Measurements from ENCODE around the gene RBMS1. TPM values are rescaled to one million over a fixed set of nuclear protein-coding genes. Genes with fewer than 3 reads are reported as not detected.

Gene RBMS1
- total RNA-seq, 1 experiment from 2014 or later: 77.5 TPM

GRCh38 chr2:160308915-160309314 lies 184.7 kb downstream of the RBMS1 start:
- Histone ChIP-seq H3K56ac (ENCODE audit: insufficient read length, low read depth, low read length) (no peak overlapping the region), H2BK20ac (ENCODE audit: low read depth, low read length, poor library complexity, severe bottlenecking) (no peak overlapping the region), H3K27ac (ENCODE audit: insufficient read length, low read depth, low read length) (no peak overlapping the region), H3K23me2 (ENCODE audit: insufficient read length, low read depth, low read length, poor library complexity, severe bottlenecking) (no peaks in the 10 kb centered on the region), H3K79me1 (ENCODE audit: insufficient read depth, low read depth, low read length, poor library complexity, severe bottlenecking) (no peaks in the 10 kb centered on the region), H2AFZ (ENCODE audit: low read length) (no peak overlapping the region), H3K14ac (ENCODE audit: insufficient read depth, low read length) (no peak overlapping the region), H4K91ac (ENCODE audit: insufficient read length, low read depth, low read length) (no peak overlapping the region), H2BK12ac (ENCODE audit: insufficient read length, low read depth, low read length) (no peak overlapping the region), H3K4me1 (ENCODE audit: insufficient read depth, low read length) (no peaks in the 10 kb centered on the region; the same call in 1 of the 2 replicates), H3K4ac (ENCODE audit: low read depth, low read length) (no peak overlapping the region), H2AK5ac (ENCODE audit: insufficient read length, low read length) (no peak overlapping the region), H4K5ac (ENCODE audit: insufficient read length, low read depth, low read length) (no peak overlapping the region), H3K9me3 (ENCODE audit: control insufficient read depth, low read depth, low read length) (no peaks in the 10 kb centered on the region), H4K20me1 (ENCODE audit: control insufficient read depth, insufficient read depth, insufficient read length) (no peaks in the 10 kb centered on the region), H3K9ac (ENCODE audit: extremely low read depth, insufficient read length, low read length) (no peak overlapping the region), H2BK15ac (ENCODE audit: low read depth, low read length) (no peak overlapping the region), H3T11ph (ENCODE audit: low read length) (no peak overlapping the region), H3K18ac (ENCODE audit: insufficient read length, low read depth, low read length) (no peak overlapping the region), H2BK120ac (ENCODE audit: low read depth, low read length, poor library complexity, severe bottlenecking) (no peak overlapping the region), H3K27me3 (ENCODE audit: insufficient read depth, low read length) (no peaks in the 10 kb centered on the region), H3K79me2 (ENCODE audit: insufficient read depth, low read length) (no peaks in the 10 kb centered on the region), H3K23ac (ENCODE audit: insufficient read length, low read depth, low read length) (no peak overlapping the region), H4K8ac (replicated peaks; ENCODE audit: insufficient read length, low read depth, low read length) (no peak overlapping the region), H2BK5ac (ENCODE audit: insufficient read length, low read length) (no peak overlapping the region), H3K4me2 (ENCODE audit: insufficient read depth, insufficient read length, low read length) (no peak overlapping the region)
- peaks cover 16% of the 10 kb centered on the region in 2 experiments for H3K4me1 Mint-ChIP-seq
- peak overlapping the region in 2 of 3 experiments; percentile 16 to 37; a peak in 3 of 7 replicates for H3K27ac Mint-ChIP-seq
- H3K36me3 Mint-ChIP-seq (ENCODE audit: insufficient read depth in 1 of 3, low read depth in 3 of 3): peaks cover 0 to 20% (median 9%) of the 10 kb centered on the region in 3 experiments; a peak in 4 of 7 replicates
- no CpG with 5 or more reads among the region's 5 CpGs for WGBS (ENCODE audit: extremely low coverage, insufficient read length, low lambda C conversion rate)
- no peaks in the 10 kb centered on the region for H3K27me3 Mint-ChIP-seq (ENCODE audit: low read depth)
- H3K4me3 Mint-ChIP-seq: no peak overlapping the region
- TF ChIP-seq, protein P1, sequence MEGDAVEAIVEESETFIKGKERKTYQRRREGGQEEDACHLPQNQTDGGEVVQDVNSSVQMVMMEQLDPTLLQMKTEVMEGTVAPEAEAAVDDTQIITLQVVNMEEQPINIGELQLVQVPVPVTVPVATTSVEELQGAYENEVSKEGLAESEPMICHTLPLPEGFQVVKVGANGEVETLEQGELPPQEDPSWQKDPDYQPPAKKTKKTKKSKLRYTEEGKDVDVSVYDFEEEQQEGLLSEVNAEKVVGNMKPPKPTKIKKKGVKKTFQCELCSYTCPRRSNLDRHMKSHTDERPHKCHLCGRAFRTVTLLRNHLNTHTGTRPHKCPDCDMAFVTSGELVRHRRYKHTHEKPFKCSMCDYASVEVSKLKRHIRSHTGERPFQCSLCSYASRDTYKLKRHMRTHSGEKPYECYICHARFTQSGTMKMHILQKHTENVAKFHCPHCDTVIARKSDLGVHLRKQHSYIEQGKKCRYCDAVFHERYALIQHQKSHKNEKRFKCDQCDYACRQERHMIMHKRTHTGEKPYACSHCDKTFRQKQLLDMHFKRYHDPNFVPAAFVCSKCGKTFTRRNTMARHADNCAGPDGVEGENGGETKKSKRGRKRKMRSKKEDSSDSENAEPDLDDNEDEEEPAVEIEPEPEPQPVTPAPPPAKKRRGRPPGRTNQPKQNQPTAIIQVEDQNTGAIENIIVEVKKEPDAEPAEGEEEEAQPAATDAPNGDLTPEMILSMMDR (conservative IDR thresholded peaks at IDR 0.05): no peak
- DNase-seq: no peak
- no peaks in the 10 kb centered on the region for H3K9me3 Mint-ChIP-seq

Measured in H9 (cell line).